ENCODE data around the gene CDH13. TPM values are rescaled to one million over a fixed set of nuclear protein-coding genes. Genes with fewer than 3 reads are reported as not detected.

Gene CDH13
- total RNA-seq, 1 donor from 2014 or later, result 2.3 TPM

- Mint-ChIP-seq H3K36me3 (ENCODE audit: low read depth, unreplicated experiment) (no peaks in the 10 kb centered on the region), H3K27ac (ENCODE audit: unreplicated experiment) (no peak overlapping the region), H3K9me3 (ENCODE audit: unreplicated experiment) (no peaks in the 10 kb centered on the region), H3K4me3 (ENCODE audit: unreplicated experiment) (no peak overlapping the region), H3K4me1 (ENCODE audit: unreplicated experiment) (no peaks in the 10 kb centered on the region), H3K27me3 (ENCODE audit: unreplicated experiment) (no peaks in the 10 kb centered on the region)
- DNase-seq (ENCODE audit: low spot score), result no peak
- TF ChIP-seq, protein P1, sequence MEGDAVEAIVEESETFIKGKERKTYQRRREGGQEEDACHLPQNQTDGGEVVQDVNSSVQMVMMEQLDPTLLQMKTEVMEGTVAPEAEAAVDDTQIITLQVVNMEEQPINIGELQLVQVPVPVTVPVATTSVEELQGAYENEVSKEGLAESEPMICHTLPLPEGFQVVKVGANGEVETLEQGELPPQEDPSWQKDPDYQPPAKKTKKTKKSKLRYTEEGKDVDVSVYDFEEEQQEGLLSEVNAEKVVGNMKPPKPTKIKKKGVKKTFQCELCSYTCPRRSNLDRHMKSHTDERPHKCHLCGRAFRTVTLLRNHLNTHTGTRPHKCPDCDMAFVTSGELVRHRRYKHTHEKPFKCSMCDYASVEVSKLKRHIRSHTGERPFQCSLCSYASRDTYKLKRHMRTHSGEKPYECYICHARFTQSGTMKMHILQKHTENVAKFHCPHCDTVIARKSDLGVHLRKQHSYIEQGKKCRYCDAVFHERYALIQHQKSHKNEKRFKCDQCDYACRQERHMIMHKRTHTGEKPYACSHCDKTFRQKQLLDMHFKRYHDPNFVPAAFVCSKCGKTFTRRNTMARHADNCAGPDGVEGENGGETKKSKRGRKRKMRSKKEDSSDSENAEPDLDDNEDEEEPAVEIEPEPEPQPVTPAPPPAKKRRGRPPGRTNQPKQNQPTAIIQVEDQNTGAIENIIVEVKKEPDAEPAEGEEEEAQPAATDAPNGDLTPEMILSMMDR (IDR thresholded peaks at IDR 0.05; ENCODE audit: unreplicated experiment), result no peak
Observed at GRCh38 chr16:83023640-83024039, 396.9 kb downstream of the CDH13 start.

GRCh38 chr16:83027973-83028372 is 401.2 kb downstream of the CDH13 start:
- no peaks in the 10 kb centered on the region for H3K27me3 Mint-ChIP-seq (ENCODE audit: unreplicated experiment)
- no peak for DNase-seq (ENCODE audit: low spot score)
- no peaks in the 10 kb centered on the region for H3K9me3 Mint-ChIP-seq (ENCODE audit: unreplicated experiment)
- no peaks in the 10 kb centered on the region for H3K36me3 Mint-ChIP-seq (ENCODE audit: low read depth, unreplicated experiment)
- TF ChIP-seq, protein P1 (IDR thresholded peaks at IDR 0.05; ENCODE audit: unreplicated experiment), result no peak
- no peaks in the 10 kb centered on the region for H3K4me1 Mint-ChIP-seq (ENCODE audit: unreplicated experiment)
- H3K4me3 Mint-ChIP-seq (ENCODE audit: unreplicated experiment), result no peak overlapping the region
- no peak overlapping the region for H3K27ac Mint-ChIP-seq (ENCODE audit: unreplicated experiment)

DNA sequence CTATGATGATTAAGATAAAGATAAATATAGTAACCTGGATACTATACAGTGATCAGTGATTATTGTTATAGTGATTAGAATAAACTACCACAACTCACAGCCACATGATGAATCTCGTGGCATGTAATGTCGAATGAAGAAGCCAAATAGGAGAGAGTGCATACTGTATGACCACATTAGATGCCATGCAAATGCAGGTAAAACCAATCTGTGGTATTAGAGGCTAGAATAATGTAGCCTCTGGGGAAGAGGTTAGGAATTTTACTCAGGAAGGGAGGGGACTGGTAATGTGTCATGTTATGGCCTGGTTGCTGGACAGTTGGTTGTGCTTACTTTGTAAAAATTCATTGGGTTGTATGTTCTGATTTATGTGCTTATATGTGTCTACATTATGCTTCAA is 402.7 kb downstream of the CDH13 start:
- H3K27ac Mint-ChIP-seq (ENCODE audit: unreplicated experiment), result no peak overlapping the region
- DNase-seq (ENCODE audit: low spot score), result no peak
- no peaks in the 10 kb centered on the region for H3K4me1 Mint-ChIP-seq (ENCODE audit: unreplicated experiment)
- no peaks in the 10 kb centered on the region for H3K9me3 Mint-ChIP-seq (ENCODE audit: unreplicated experiment)
- TF ChIP-seq, protein P1 (IDR thresholded peaks at IDR 0.05; ENCODE audit: unreplicated experiment), result no peak
- no peaks in the 10 kb centered on the region for H3K27me3 Mint-ChIP-seq (ENCODE audit: unreplicated experiment)
- H3K36me3 Mint-ChIP-seq (ENCODE audit: low read depth, unreplicated experiment), result no peaks in the 10 kb centered on the region
- no peak overlapping the region for H3K4me3 Mint-ChIP-seq (ENCODE audit: unreplicated experiment)

- TF ChIP-seq, protein P1 (IDR thresholded peaks at IDR 0.05; ENCODE audit: unreplicated experiment), result no peak
- H3K27me3 Mint-ChIP-seq (ENCODE audit: unreplicated experiment), result no peaks in the 10 kb centered on the region
- H3K36me3 Mint-ChIP-seq (ENCODE audit: low read depth, unreplicated experiment), result no peaks in the 10 kb centered on the region
- H3K27ac Mint-ChIP-seq (ENCODE audit: unreplicated experiment), result no peak overlapping the region
- no peak for DNase-seq (ENCODE audit: low spot score)
- H3K9me3 Mint-ChIP-seq (ENCODE audit: unreplicated experiment), result no peaks in the 10 kb centered on the region
- H3K4me3 Mint-ChIP-seq (ENCODE audit: unreplicated experiment), result no peak overlapping the region
- no peaks in the 10 kb centered on the region for H3K4me1 Mint-ChIP-seq (ENCODE audit: unreplicated experiment)
Observed at GRCh38 chr16:83031524-83031923, 404.8 kb downstream of the CDH13 start.

DNA sequence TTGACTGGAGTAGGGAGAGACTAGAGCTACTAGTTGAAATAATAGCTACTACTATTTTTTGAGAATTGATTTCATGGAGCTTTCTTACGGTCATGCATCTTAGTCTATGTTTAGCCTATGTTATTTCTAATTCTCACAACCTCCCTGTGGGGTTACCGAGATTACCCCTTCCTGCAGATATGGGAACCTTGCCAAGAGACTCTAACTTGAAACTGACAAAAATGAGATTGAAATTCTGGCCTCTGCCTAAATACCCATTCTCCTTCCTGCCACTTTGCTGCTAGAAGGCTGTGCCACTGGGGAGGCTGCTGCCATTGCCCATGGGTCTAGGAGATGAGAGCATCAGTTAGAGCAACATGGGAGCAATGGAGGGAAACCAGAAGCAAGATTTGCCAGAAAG is 410.3 kb downstream of the CDH13 start:
- no peaks in the 10 kb centered on the region for H3K36me3 Mint-ChIP-seq (ENCODE audit: low read depth, unreplicated experiment)

More for the DNA sequence above, 410.3 kb downstream of the CDH13 start:
- H3K9me3 Mint-ChIP-seq (ENCODE audit: unreplicated experiment), result no peaks in the 10 kb centered on the region
- H3K27ac Mint-ChIP-seq (ENCODE audit: unreplicated experiment), result no peak overlapping the region
- TF ChIP-seq, protein P1 (IDR thresholded peaks at IDR 0.05; ENCODE audit: unreplicated experiment), result no peak
- DNase-seq (ENCODE audit: low spot score), result no peak
- peaks cover 2% of the 10 kb centered on the region for H3K27me3 Mint-ChIP-seq (ENCODE audit: unreplicated experiment)
- no peaks in the 10 kb centered on the region for H3K4me1 Mint-ChIP-seq (ENCODE audit: unreplicated experiment)
- no peak overlapping the region for H3K4me3 Mint-ChIP-seq (ENCODE audit: unreplicated experiment)

Measured in endothelial cell (in vitro differentiated cells).